ENCODE measurements around the gene KIF6.

- TF ChIP-seq CTCF (optimal IDR thresholded peaks at IDR 0.05 in 1 of 3, IDR thresholded peaks at IDR 0.05 in 1 of 3, conservative IDR thresholded peaks at IDR 0.05 in 1 of 3; ENCODE audit: extremely low read depth in 1 of 3, insufficient read depth in 2 of 3, low read length in 3 of 3) (no peak), EZH2 (IDR thresholded peaks at IDR 0.05; ENCODE audit: low read length) (no peak)
These were observed 181.3 kb downstream of the KIF6 start for GRCh38 chr6:39543950-39544349.
